ENCODE measurements around the gene BTBD19. TPM values are rescaled to one million over a fixed set of nuclear protein-coding genes. Genes with fewer than 3 reads are reported as not detected.

BTBD19 gene
- total RNA-seq, 1 experiment from 2014 or later = 11.6 TPM

DNA sequence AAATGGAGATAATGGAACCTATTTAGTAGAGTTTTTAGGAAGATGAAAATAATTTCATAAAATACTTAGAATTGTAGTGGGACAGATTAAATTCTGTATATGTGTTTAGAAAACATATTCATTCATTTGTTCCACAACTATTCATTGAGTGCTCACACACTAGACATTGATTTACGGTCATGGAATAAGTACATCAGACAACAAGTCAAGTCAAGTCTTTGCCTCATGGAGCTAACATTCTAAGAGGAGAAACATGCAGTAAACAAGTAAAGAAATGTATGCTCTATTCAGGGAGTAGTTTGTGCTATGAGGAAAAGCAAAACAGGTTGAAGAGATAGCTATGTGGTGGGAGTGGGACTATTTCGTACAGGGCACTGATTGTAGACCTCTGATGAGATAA, 9.0 kb downstream of the BTBD19 start:
- Histone ChIP-seq H3K9me3 (ENCODE audit: control insufficient read depth in 1 of 2, insufficient read depth in 1 of 2, low read depth in 1 of 2, low read length in 2 of 2) (no peaks in the 10 kb centered on the region), H4K20me1 (ENCODE audit: insufficient read depth) (no peaks in the 10 kb centered on the region), H3K27ac (ENCODE audit: low read depth, low read length) (no peak overlapping the region), H3K9ac (ENCODE audit: low read length) (no peak overlapping the region), H3K36me3 (ENCODE audit: control insufficient read depth in 1 of 2, insufficient read depth in 2 of 2, low read length in 2 of 2) (no peaks in the 10 kb centered on the region), H2AFZ (ENCODE audit: low read depth, low read length, poor library complexity, severe bottlenecking) (no peak overlapping the region), H3K4me2 (ENCODE audit: low read length) (no peak overlapping the region), H3K79me2 (ENCODE audit: insufficient read depth, low read length) (no peaks in the 10 kb centered on the region), H3K4me3 (replicated peaks in 1 of 2; ENCODE audit: low read depth in 1 of 2, low read length in 2 of 2) (no peak overlapping the region), H3K27me3 (ENCODE audit: insufficient read depth, low read length) (no peaks in the 10 kb centered on the region), H3K4me1 (ENCODE audit: control insufficient read depth in 1 of 2, insufficient read depth in 2 of 2, low read length in 2 of 2) (peaks cover 11 to 39% of the 10 kb centered on the region in 2 experiments), H3K9me2 (ENCODE audit: insufficient read depth) (no peaks in the 10 kb centered on the region)
- RAD21 ChIA-PET (ENCODE audit: low non-redundant PET in 1 of 2, low total read pairs in 2 of 2, uncharacterized antibody in 2 of 2, unreplicated experiment in 2 of 2) = interaction anchor here (0.6 to 0.9 kb wide), 2 partner anchors 20 to 24 kb away, joined by 3 read pairs; no protein-coding TSS in a partner anchor
- TF ChIP-seq EZH2 (IDR thresholded peaks at IDR 0.05) = no peak
- no peak for TF ChIP-seq ATF3 (IDR thresholded peaks at IDR 0.05)
- no peak for TF ChIP-seq CBX3 (IDR thresholded peaks at IDR 0.05; ENCODE audit: low read depth)
- TF ChIP-seq EZH2phosphoT487 (IDR thresholded peaks at IDR 0.05; ENCODE audit: borderline replicate concordance) = no peak
- TF ChIP-seq JUND (IDR thresholded peaks at IDR 0.05) = no peak
- no peak for TF ChIP-seq ZFX (IDR thresholded peaks at IDR 0.05)
- no peak for TF ChIP-seq TCF7L2 (IDR thresholded peaks at IDR 0.05; ENCODE audit: borderline replicate concordance, extremely low read depth, insufficient read depth, insufficient read length)
- CTCF ChIA-PET = interaction anchor here (0.9 to 1.7 kb wide), 2 partner anchors 8 to 23 kb away, joined by 4 to 7 read pairs; partner anchors contain the start of gene BTBD19
- intact Hi-C loops (cut with micrococcal nuclease) = no loop called here
- DNase-seq (ENCODE audit: low read depth, low spot score) (no peak), ATAC-seq (no peak)
- POLR2A ChIA-PET = interaction anchor here (0.8 to 9.1 kb wide), 5 partner anchors 9 to 96 kb away, joined by 3 to 200 read pairs (median 86); partner anchors contain the start of genes BTBD19, DYNLT4, PLK3 and RNU5D-1
- BruUV-seq (replicated peaks) = no TSS peak

GRCh38 chr1:44817771-44818495, 9.6 kb downstream of the BTBD19 start:
- H3K27me3 ChIP-seq (ENCODE audit: insufficient read depth, low read length) = no peaks in the 10 kb centered on the region
- ChIA-PET CTCF (interaction anchor here (0.9 to 1.8 kb wide), 3 partner anchors 9 to 24 kb away, joined by 4 to 8 read pairs (median 7); partner anchors contain the start of genes BTBD19 and PLK3), RAD21 (ENCODE audit: low non-redundant PET in 1 of 2, low total read pairs in 2 of 2, uncharacterized antibody in 2 of 2, unreplicated experiment in 2 of 2) (interaction anchor here (0.7 to 0.9 kb wide), 2 partner anchors 21 to 25 kb away, joined by 3 read pairs; no protein-coding TSS in a partner anchor), POLR2A (interaction anchor here (0.8 to 9.1 kb wide), 10 partner anchors 10 to 97 kb away, joined by 3 to 200 read pairs (median 47); partner anchors contain the start of genes BEST4, BTBD19, DYNLT4 and PLK3)
- H4K20me1 ChIP-seq (ENCODE audit: insufficient read depth) = no peaks in the 10 kb centered on the region
- no peak overlapping the region for H3K9ac ChIP-seq (ENCODE audit: low read length)
- peaks cover 11 to 39% of the 10 kb centered on the region in 2 experiments for H3K4me1 ChIP-seq (ENCODE audit: control insufficient read depth in 1 of 2, insufficient read depth in 2 of 2, low read length in 2 of 2)
- TF ChIP-seq POLR2A (IDR thresholded peaks at IDR 0.05; ENCODE audit: borderline replicate concordance, extremely low read depth, insufficient read depth, insufficient read length) = no peak
- no peak for TF ChIP-seq ELF1 (IDR thresholded peaks at IDR 0.05; ENCODE audit: borderline replicate concordance, low read depth)
- no peak for TF ChIP-seq RAD21 (IDR thresholded peaks at IDR 0.05; ENCODE audit: low read depth)
- no peak for TF ChIP-seq EZH2 (IDR thresholded peaks at IDR 0.05)
- TF ChIP-seq SIN3A (IDR thresholded peaks at IDR 0.05; ENCODE audit: low read depth) = no peak
- no peak for TF ChIP-seq YY1 (IDR thresholded peaks at IDR 0.05; ENCODE audit: extremely low read depth, insufficient replicate concordance, low read depth, low read length)
- TF ChIP-seq JUND (IDR thresholded peaks at IDR 0.05) = no peak
- no peak for TF ChIP-seq SRF (IDR thresholded peaks at IDR 0.05; ENCODE audit: low read depth)
- TF ChIP-seq REST (IDR thresholded peaks at IDR 0.05; ENCODE audit: low read depth) = no peak
- TF ChIP-seq ZFX (IDR thresholded peaks at IDR 0.05) = no peak
- TF ChIP-seq CBX3 (IDR thresholded peaks at IDR 0.05; ENCODE audit: low read depth) = no peak
- no peak for TF ChIP-seq CEBPB (IDR thresholded peaks at IDR 0.05; ENCODE audit: low read depth)
- no peak for TF ChIP-seq TCF7L2 (IDR thresholded peaks at IDR 0.05; ENCODE audit: borderline replicate concordance, extremely low read depth, insufficient read depth, insufficient read length)
- TF ChIP-seq SP1 (IDR thresholded peaks at IDR 0.05; ENCODE audit: low read depth) = no peak
- no peak for TF ChIP-seq EGR1 (IDR thresholded peaks at IDR 0.05; ENCODE audit: low read depth)
- no TSS peak for BruUV-seq (replicated peaks)
- no peaks in the 10 kb centered on the region for H3K79me2 ChIP-seq (ENCODE audit: insufficient read depth, low read length)
- H3K36me3 ChIP-seq (ENCODE audit: control insufficient read depth in 1 of 2, insufficient read depth in 2 of 2, low read length in 2 of 2) = no peaks in the 10 kb centered on the region
- no peak overlapping the region for H3K4me3 ChIP-seq (replicated peaks in 1 of 2; ENCODE audit: low read depth in 1 of 2, low read length in 2 of 2)
- no peaks in the 10 kb centered on the region for H3K9me3 ChIP-seq (ENCODE audit: control insufficient read depth in 1 of 2, insufficient read depth in 1 of 2, low read depth in 1 of 2, low read length in 2 of 2)
- H3K4me2 ChIP-seq (ENCODE audit: low read length) = no peak overlapping the region
- intact Hi-C loops (cut with micrococcal nuclease) = no loop called here
- DNase-seq (ENCODE audit: low read depth, low spot score) (no peak), ATAC-seq (no peak)
- no peak overlapping the region for H2AFZ ChIP-seq (ENCODE audit: low read depth, low read length, poor library complexity, severe bottlenecking)
- H3K9me2 ChIP-seq (ENCODE audit: insufficient read depth) = no peaks in the 10 kb centered on the region
- 0 out of 2 replicates have a peak overlapping the region, but pooled peaks have one; percentile 22 for H3K27ac ChIP-seq (ENCODE audit: low read depth, low read length)

All from HCT116 (cell line).